Omental fat pad (tissue), 4 donors: ENCODE results near the gene CMIP. TPM values are rescaled to one million over a fixed set of nuclear protein-coding genes. Genes with fewer than 3 reads are reported as not detected.

Source experiments
- ATAC-seq: fragments of 150-250 bp; one replicate; pipeline ENCODE4 v1.9.1; 2016; ENCODE audit warnings: mild to moderate bottlenecking, moderate library complexity; ENCODE audit not compliant: low FRiP score
- DNase-seq: peaks from one replicate; pipeline ENCODE4 v3.0.0-alpha.2; 2019; ENCODE audit warnings: low spot score
- total RNA-seq, 4 donors: library from RNA; depleted of rRNA; stranded (reverse); fragments of >200 nt; gene quantifications; one replicate each; pipeline ENCODE4 v1.1.0, GENCODE V29; 2016
- TF ChIP-seq, protein P1 (sequence below), 3 donors: fragments of 450-650 bp; IDR thresholded peaks; one replicate each; pipeline ENCODE4 v1.5.1; 2016 to 2017; ENCODE audit warnings: antibody characterized with exemption in 3 of 3, mild to moderate bottlenecking in 3 of 3, moderate library complexity in 2 of 3

The CMIP gene
- total RNA-seq, 4 donors from 2014 or later: 15.8 to 52.8 (median 32.0) TPM

GRCh38 chr16:81453091-81453728 lies 8.6 kb downstream of the CMIP start:
- DNase-seq (no peak), ATAC-seq (no peak)
- TF ChIP-seq, protein P1, sequence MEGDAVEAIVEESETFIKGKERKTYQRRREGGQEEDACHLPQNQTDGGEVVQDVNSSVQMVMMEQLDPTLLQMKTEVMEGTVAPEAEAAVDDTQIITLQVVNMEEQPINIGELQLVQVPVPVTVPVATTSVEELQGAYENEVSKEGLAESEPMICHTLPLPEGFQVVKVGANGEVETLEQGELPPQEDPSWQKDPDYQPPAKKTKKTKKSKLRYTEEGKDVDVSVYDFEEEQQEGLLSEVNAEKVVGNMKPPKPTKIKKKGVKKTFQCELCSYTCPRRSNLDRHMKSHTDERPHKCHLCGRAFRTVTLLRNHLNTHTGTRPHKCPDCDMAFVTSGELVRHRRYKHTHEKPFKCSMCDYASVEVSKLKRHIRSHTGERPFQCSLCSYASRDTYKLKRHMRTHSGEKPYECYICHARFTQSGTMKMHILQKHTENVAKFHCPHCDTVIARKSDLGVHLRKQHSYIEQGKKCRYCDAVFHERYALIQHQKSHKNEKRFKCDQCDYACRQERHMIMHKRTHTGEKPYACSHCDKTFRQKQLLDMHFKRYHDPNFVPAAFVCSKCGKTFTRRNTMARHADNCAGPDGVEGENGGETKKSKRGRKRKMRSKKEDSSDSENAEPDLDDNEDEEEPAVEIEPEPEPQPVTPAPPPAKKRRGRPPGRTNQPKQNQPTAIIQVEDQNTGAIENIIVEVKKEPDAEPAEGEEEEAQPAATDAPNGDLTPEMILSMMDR (IDR thresholded peaks at IDR 0.05): no peak

DNA sequence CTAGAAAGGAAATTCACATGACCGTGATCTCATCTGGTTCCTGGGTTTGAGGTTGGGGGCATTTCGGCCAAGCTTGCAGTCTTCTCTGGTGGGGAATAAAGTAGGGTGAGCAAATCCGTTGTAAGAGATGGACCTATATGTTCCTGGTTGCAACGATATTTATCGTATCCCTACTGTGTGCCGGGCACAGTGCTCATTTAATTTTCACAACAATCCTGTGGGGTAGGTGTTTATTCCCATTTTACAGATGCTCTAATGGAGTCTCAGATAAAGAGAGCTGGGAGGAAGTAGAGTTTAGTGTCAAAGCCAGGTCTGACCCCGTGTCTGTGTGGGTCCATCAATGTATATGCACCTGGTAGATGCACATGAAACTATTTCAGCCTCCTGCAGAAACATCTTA lies 9.4 kb downstream of the CMIP start:
- ATAC-seq (no peak), DNase-seq (no peak)
- TF ChIP-seq, protein P1 (IDR thresholded peaks at IDR 0.05): no peak

DNA sequence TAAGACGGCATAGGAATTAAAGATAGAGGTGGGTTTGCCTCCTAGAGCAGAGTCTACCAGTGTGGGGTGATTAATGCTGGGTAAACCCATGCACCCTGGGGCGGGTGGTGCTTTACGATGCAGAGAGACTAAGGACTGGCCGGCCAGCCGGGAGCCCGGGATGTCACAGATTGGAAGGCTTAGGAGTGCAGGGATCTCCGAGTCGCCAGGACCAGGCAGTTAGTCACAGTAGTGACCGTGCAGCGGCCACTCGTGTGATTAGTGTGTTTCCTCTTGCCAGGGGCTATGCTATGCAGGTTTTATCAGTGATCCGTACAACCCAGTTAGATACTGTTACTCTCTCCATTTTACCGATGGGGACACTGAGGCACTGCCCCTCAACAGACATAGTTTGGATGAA lies 10.4 kb downstream of the CMIP start:
- ATAC-seq: no peak

DNA sequence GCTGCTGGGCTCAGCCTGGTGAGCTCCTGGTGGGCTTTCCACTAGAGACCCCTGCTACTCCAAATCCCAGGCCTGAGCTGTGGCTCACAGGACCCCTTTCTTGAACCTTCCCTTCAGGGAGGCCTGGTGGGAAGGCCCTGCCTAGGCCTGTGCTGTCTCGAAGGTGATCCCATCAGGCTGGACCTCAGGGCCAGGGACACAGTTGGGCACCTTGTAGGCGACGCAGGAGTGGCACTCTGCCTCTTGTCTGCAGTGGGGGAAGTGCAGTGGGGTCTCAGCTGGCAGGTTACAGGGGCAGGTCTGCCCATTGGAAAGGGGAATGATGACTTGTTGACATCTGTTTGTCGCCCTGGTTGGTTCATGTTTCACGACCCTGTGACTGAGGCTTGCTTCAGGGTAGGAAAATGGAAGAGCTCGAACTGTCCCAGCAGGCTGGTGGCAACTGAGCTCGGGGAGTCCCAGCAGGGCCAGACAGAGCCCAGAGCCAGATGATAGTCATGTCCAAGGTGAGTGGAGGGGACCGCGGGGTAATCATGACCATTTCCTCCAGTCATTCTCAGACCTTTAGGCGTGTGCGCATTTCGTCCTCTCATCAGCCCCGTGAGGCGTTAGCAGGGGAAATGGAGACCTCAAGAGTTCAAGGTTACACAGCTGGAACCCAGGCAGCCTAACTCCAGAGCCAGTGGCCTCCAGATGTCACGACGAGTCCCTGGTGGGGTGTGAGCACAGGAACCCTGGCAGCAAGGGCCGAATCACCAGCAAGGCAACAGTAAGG lies 11.3 kb downstream of the CMIP start:
- ATAC-seq (no peak), DNase-seq (no peak)
- TF ChIP-seq, protein P1 (IDR thresholded peaks at IDR 0.05): no peak

More for the DNA sequence above, 10.4 kb downstream of the CMIP start:
- TF ChIP-seq, protein P1 (IDR thresholded peaks at IDR 0.05): no peak
- no peak for DNase-seq

DNA sequence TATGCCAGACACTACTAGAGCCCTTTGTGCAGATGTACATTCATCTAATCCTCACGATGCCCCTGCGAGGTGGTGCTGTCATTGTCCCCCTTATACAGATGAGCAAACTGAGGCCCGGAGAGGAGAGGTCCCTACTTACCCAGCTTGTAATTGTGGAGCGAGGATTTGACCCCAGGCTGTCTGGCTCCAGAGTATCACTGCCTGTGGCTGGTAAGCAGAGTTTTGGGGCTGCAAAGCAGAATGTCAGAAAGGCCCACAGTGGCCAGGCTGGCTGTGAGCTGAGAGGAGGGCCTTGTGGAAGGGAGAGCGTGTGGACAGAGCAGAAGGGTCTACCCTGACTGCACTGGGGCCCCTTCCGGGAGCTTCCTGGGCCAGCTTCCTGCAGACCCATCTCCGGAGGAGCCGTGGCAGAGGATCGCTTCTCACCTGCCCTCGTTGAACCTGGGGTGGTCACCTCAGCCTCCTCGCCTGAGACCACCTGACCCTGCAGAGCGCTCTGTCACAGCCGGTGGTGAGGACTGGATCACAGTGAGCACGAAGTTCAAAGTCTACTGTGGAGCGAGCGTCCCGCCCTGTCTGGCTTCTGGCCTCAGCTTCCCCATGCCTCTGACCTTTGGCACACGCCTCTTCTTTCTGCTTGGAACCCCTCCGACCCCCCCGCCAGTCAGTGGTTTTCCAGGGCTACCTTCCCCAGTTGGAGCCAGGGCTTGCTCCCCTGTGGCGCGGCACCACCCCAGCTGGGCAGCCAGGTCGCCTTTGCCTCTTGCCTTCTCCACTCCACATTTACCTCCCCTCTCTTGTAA lies 12.1 kb downstream of the CMIP start:
- ATAC-seq (no peak), DNase-seq (no peak)
- TF ChIP-seq, protein P1 (IDR thresholded peaks at IDR 0.05): no peak

GRCh38 chr16:81457326-81458133 lies 12.9 kb downstream of the CMIP start:
- TF ChIP-seq, protein P1 (IDR thresholded peaks at IDR 0.05): no peak
- ATAC-seq (peak; percentile 52), DNase-seq (no peak)
